SK-N-SH treated with all-trans-retinoic acid at 6 μM for 48 hours (cell line): Measurements from ENCODE around the gene SLC6A3.

Experiments
- ATAC-seq: fragments of 200-7000 bp; cut with Tn5 transposase; 3 replicates; pipeline ENCODE4 v1.9.1; 2020; ENCODE audit warnings: mild to moderate bottlenecking, moderate library complexity
- ARNTL ChIP-seq: fragments of 450-650 bp; formaldehyde crosslinking; IDR thresholded peaks from 2 replicates; pipeline ENCODE4 v1.5.0; 2020; ENCODE audit warnings: low read depth, mild to moderate bottlenecking, moderate library complexity, borderline replicate concordance
- BACH2 ChIP-seq: fragments of 250-450 bp; sonication (Bioruptor Pico); IDR thresholded peaks from 2 replicates; pipeline ENCODE4 v1.9.0; 2021; ENCODE audit warnings: mild to moderate bottlenecking, borderline replicate concordance
- CREB5 ChIP-seq: fragments of 250-450 bp; sonication (Bioruptor Pico); IDR thresholded peaks from 2 replicates; pipeline ENCODE4 v1.5.1; 2020; ENCODE audit warnings: low read depth, mild to moderate bottlenecking, moderate library complexity
- CSDC2 ChIP-seq: fragments of 250-450 bp; sonication (Bioruptor Pico); IDR thresholded peaks from 2 replicates; pipeline ENCODE4 v1.5.0; 2020; ENCODE audit warnings: mild to moderate bottlenecking, moderate library complexity
- CSRNP3 ChIP-seq: fragments of 250-450 bp; sonication (Bioruptor Pico); IDR thresholded peaks from 2 replicates; pipeline ENCODE4 v1.5.1; 2021; ENCODE audit warnings: mild to moderate bottlenecking, moderate library complexity
- ESRRG ChIP-seq: fragments of 250-450 bp; sonication (Bioruptor Pico); IDR thresholded peaks from 2 replicates; pipeline ENCODE4 v1.6.1; 2021; ENCODE audit warnings: mild to moderate bottlenecking
- GLIS3 ChIP-seq: fragments of 250-450 bp; sonication (Bioruptor Pico); IDR thresholded peaks from 2 replicates; pipeline ENCODE4 v1.5.0; 2020; ENCODE audit warnings: mild to moderate bottlenecking, moderate library complexity
- ISL1 ChIP-seq: fragments of 250-450 bp; sonication (Bioruptor Pico); IDR thresholded peaks from 2 replicates; pipeline ENCODE4 v2.1.2; 2022; ENCODE audit warnings: mild to moderate bottlenecking, moderate library complexity
- OSR1 ChIP-seq: fragments of 250-450 bp; sonication (Bioruptor Pico); IDR thresholded peaks from 2 replicates; pipeline ENCODE4 v1.8.0; 2022; ENCODE audit warnings: moderate library complexity, mild to moderate bottlenecking, inconsistent platforms
- PATZ1 ChIP-seq: fragments of 250-450 bp; sonication (Bioruptor Pico); IDR thresholded peaks from 2 replicates; pipeline ENCODE4 v1.8.0; 2020; ENCODE audit warnings: mild to moderate bottlenecking, moderate library complexity, borderline replicate concordance
- POU6F1 ChIP-seq: fragments of 250-450 bp; sonication (Bioruptor Pico); IDR thresholded peaks from 2 replicates; pipeline ENCODE4 v1.8.0; 2021; ENCODE audit warnings: low read depth, mild to moderate bottlenecking, moderate library complexity, borderline replicate concordance
- PPARA ChIP-seq: fragments of 250-450 bp; sonication (Bioruptor Pico); IDR thresholded peaks from 2 replicates; pipeline ENCODE4 v1.5.0; 2020; ENCODE audit warnings: mild to moderate bottlenecking, borderline replicate concordance
- SNAI2 ChIP-seq: fragments of 250-450 bp; sonication (Bioruptor Pico); IDR thresholded peaks from 2 replicates; pipeline ENCODE4 v1.5.0; 2020; ENCODE audit warnings: mild to moderate bottlenecking, moderate library complexity
- TCF4 ChIP-seq: fragments of 250-450 bp; sonication (Bioruptor Pico); IDR thresholded peaks from 2 replicates; pipeline ENCODE4 v1.8.0; 2021; ENCODE audit warnings: mild to moderate bottlenecking, moderate library complexity, borderline replicate concordance
- TOX ChIP-seq: fragments of 250-450 bp; sonication (Bioruptor Pico); IDR thresholded peaks from 2 replicates; pipeline ENCODE4 v1.8.0; 2021; ENCODE audit warnings: mild to moderate bottlenecking, moderate library complexity, borderline replicate concordance
- TSHZ2 ChIP-seq: fragments of 250-450 bp; sonication (Bioruptor Pico); IDR thresholded peaks from 2 replicates; pipeline ENCODE4 v1.5.0; 2020; ENCODE audit warnings: mild to moderate bottlenecking, moderate library complexity
- ZC3H10 ChIP-seq: fragments of 250-450 bp; sonication (Bioruptor Pico); IDR thresholded peaks from 2 replicates; pipeline ENCODE4 v1.5.1; 2021; ENCODE audit warnings: mild to moderate bottlenecking, moderate library complexity
- ZFP3 ChIP-seq: fragments of 250-450 bp; sonication (Bioruptor Pico); IDR thresholded peaks from 2 replicates; pipeline ENCODE4 v1.5.0; 2020; ENCODE audit warnings: mild to moderate bottlenecking, moderate library complexity
- ZFP30 ChIP-seq: fragments of 450-650 bp; formaldehyde crosslinking; IDR thresholded peaks from 2 replicates; pipeline ENCODE4 v1.5.0; 2022; ENCODE audit warnings: mild to moderate bottlenecking, moderate library complexity
- ZNF565 ChIP-seq: fragments of 450-650 bp; formaldehyde crosslinking; conservative IDR thresholded peaks from 2 replicates; pipeline ENCODE4 v1.5.0; 2020; ENCODE audit warnings: low read depth, mild to moderate bottlenecking, moderate library complexity
- ZNF70 ChIP-seq: fragments of 450-650 bp; formaldehyde crosslinking; IDR thresholded peaks from 2 replicates; pipeline ENCODE4 v1.5.0; 2020; ENCODE audit warnings: mild to moderate bottlenecking, moderate library complexity
- ZNF8 ChIP-seq: fragments of 450-650 bp; formaldehyde crosslinking; IDR thresholded peaks from 2 replicates; pipeline ENCODE4 v1.5.0; 2020; ENCODE audit warnings: mild to moderate bottlenecking, moderate library complexity

Gene SLC6A3

GRCh38 chr5:1481266-1481958, 36.2 kb upstream of the SLC6A3 start:
- TF ChIP-seq PATZ1 (no peak), CREB5 (CRISPR knock-in tag) (no peak), ZNF8 (no peak), ZC3H10 (CRISPR knock-in tag) (no peak), TCF4 (CRISPR knock-in tag) (no peak), TSHZ2 (CRISPR knock-in tag) (no peak), CSDC2 (CRISPR knock-in tag) (no peak), PPARA (CRISPR knock-in tag) (no peak), ESRRG (CRISPR knock-in tag) (no peak), SNAI2 (CRISPR knock-in tag) (no peak), ZFP30 (no peak), GLIS3 (no peak), OSR1 (CRISPR knock-in tag) (no peak), POU6F1 (CRISPR knock-in tag) (no peak), ISL1 (CRISPR knock-in tag) (no peak), TOX (CRISPR knock-in tag) (no peak), BACH2 (CRISPR knock-in tag) (no peak), ZNF70 (CRISPR knock-in tag) (no peak), ARNTL (no peak)
- TF ChIP-seq, all 23 proteins: peak for 0
- no peak for ATAC-seq

- TF ChIP-seq GLIS3 (no peak), ESRRG (CRISPR knock-in tag) (no peak), ZC3H10 (CRISPR knock-in tag) (no peak), TCF4 (CRISPR knock-in tag) (no peak), ZFP3 (no peak), ZNF565 (CRISPR knock-in tag) (no peak), CSRNP3 (CRISPR knock-in tag) (no peak), CSDC2 (CRISPR knock-in tag) (no peak), ISL1 (CRISPR knock-in tag) (no peak), TSHZ2 (CRISPR knock-in tag) (no peak), ZNF70 (CRISPR knock-in tag) (no peak)
- ATAC-seq: no peak
Observed at GRCh38 chr5:1480806-1481205, 35.6 kb upstream of the SLC6A3 start.
